GM18511 (cell line): ENCODE data around the gene NUP133.
A peak's percentile ranks its signal among the peaks of the same experiment; 100 is the strongest.
"Not testable (repeated sequence)": the region's sequence is repeated elsewhere in the genome, so short reads cannot be mapped to it uniquely, and the experiment has no call there.

Source experiments
- ATAC-seq: cut with Tn5 transposase; IDR thresholded peaks from one replicate; pipeline ENCODE4 v1.9.1; 2021; ENCODE audit warnings: mild to moderate bottlenecking, moderate library complexity; ENCODE audit not compliant: unreplicated experiment

Gene NUP133

GRCh38 chr1:229420765-229421164 lies 87.4 kb downstream of the NUP133 start:
- ATAC-seq, result no peak

- ATAC-seq, result no peak
These were observed 87.9 kb downstream of the NUP133 start for GRCh38 chr1:229420224-229420623.

- ATAC-seq, result not testable (repeated sequence)
These were observed 89.6 kb downstream of the NUP133 start for GRCh38 chr1:229418586-229418985.

GRCh38 chr1:229412810-229413209 lies 95.3 kb downstream of the NUP133 start:
- ATAC-seq, result not testable (repeated sequence)

- no peak for ATAC-seq
These were observed 96.1 kb downstream of the NUP133 start for GRCh38 chr1:229412056-229412455.

- ATAC-seq, result no peak
These were observed 96.6 kb downstream of the NUP133 start for GRCh38 chr1:229411434-229412055.

- no peak for ATAC-seq
These were observed 97.3 kb downstream of the NUP133 start for GRCh38 chr1:229410692-229411433.

GRCh38 chr1:229410370-229410691 lies 97.8 kb downstream of the NUP133 start:
- ATAC-seq, result no peak

- ATAC-seq, result no peak
These were observed 98.3 kb downstream of the NUP133 start for GRCh38 chr1:229409616-229410369.

- no peak for ATAC-seq
These were observed 99.6 kb downstream of the NUP133 start for GRCh38 chr1:229408458-229409037.

- ATAC-seq, result peak; percentile 43
These were observed 100.7 kb downstream of the NUP133 start for GRCh38 chr1:229407206-229408026.

- peak; percentile 54 for ATAC-seq
These were observed 101.3 kb downstream of the NUP133 start for GRCh38 chr1:229406798-229407197.

- ATAC-seq, result no peak
These were observed 104.6 kb downstream of the NUP133 start for GRCh38 chr1:229403573-229403972.

- ATAC-seq, result no peak
These were observed 105.1 kb downstream of the NUP133 start for GRCh38 chr1:229402993-229403392.

GRCh38 chr1:229402329-229402728 lies 105.8 kb downstream of the NUP133 start:
- not testable (repeated sequence) for ATAC-seq

GRCh38 chr1:229397762-229398161 lies 110.4 kb downstream of the NUP133 start:
- no peak for ATAC-seq

GRCh38 chr1:229396585-229397206 lies 111.4 kb downstream of the NUP133 start:
- no peak for ATAC-seq

GRCh38 chr1:229394517-229394916 lies 113.6 kb downstream of the NUP133 start:
- ATAC-seq, result not testable (repeated sequence)

- no peak for ATAC-seq
These were observed 115.2 kb downstream of the NUP133 start for GRCh38 chr1:229392936-229393335.
